ENCODE data around the gene SPATA17.

The SPATA17 gene

GRCh38 chr1:217847643-217848042 lies 216.5 kb downstream of the SPATA17 start:
- no peak overlapping the region for H3K4me2 ChIP-seq (ENCODE audit: low read depth, low read length, poor library complexity, severe bottlenecking)
- H3K79me2 ChIP-seq (ENCODE audit: insufficient read depth, low read length), result no peaks in the 10 kb centered on the region
- no peak overlapping the region for H3K27ac ChIP-seq (ENCODE audit: low read depth, low read length)
- no peak overlapping the region for H3K4me3 ChIP-seq (ENCODE audit: insufficient read depth, low read length, poor library complexity, severe bottlenecking)
- no peaks in the 10 kb centered on the region for H3K36me3 ChIP-seq (ENCODE audit: low read length)
- no peak overlapping the region for H2AFZ ChIP-seq (ENCODE audit: low read depth, low read length, severe bottlenecking)
- no peaks in the 10 kb centered on the region for H3K27me3 ChIP-seq (ENCODE audit: low read length)
- no peaks in the 10 kb centered on the region for H3K9me3 ChIP-seq (ENCODE audit: insufficient read depth, low read length)
- no peaks in the 10 kb centered on the region for H4K20me1 ChIP-seq (ENCODE audit: low read depth, low read length)
- TF ChIP-seq EZH2phosphoT487 (conservative IDR thresholded peaks at IDR 0.05; ENCODE audit: low read length), result no peak
- H3K9me2 ChIP-seq (replicated peaks; ENCODE audit: insufficient read depth, low read length), result no peaks in the 10 kb centered on the region
- no peak overlapping the region for H3K9ac ChIP-seq (ENCODE audit: low read length)
- H3F3A ChIP-seq (ENCODE audit: insufficient read depth), result no peaks in the 10 kb centered on the region

GRCh38 chr1:217856342-217857034 lies 225.3 kb downstream of the SPATA17 start:
- no peak for TF ChIP-seq CTCF (IDR thresholded peaks at IDR 0.05; ENCODE audit: insufficient read depth, low read length, poor library complexity, severe bottlenecking)
- no peak for TF ChIP-seq EZH2phosphoT487 (conservative IDR thresholded peaks at IDR 0.05; ENCODE audit: low read length)
- no peaks in the 10 kb centered on the region for H3K27me3 ChIP-seq (ENCODE audit: low read length)
- H3K9ac ChIP-seq (ENCODE audit: low read length), result no peak overlapping the region
- H3K4me3 ChIP-seq (ENCODE audit: insufficient read depth, low read length, poor library complexity, severe bottlenecking), result no peak overlapping the region
- H3K9me3 ChIP-seq (ENCODE audit: insufficient read depth, low read length), result no peaks in the 10 kb centered on the region
- no peaks in the 10 kb centered on the region for H4K20me1 ChIP-seq (ENCODE audit: low read depth, low read length)
- no peaks in the 10 kb centered on the region for H3F3A ChIP-seq (ENCODE audit: insufficient read depth)
- no peak overlapping the region for H2AFZ ChIP-seq (ENCODE audit: low read depth, low read length, severe bottlenecking)
- H3K79me2 ChIP-seq (ENCODE audit: insufficient read depth, low read length), result no peaks in the 10 kb centered on the region
- no peaks in the 10 kb centered on the region for H3K36me3 ChIP-seq (ENCODE audit: low read length)
- H3K4me2 ChIP-seq (ENCODE audit: low read depth, low read length, poor library complexity, severe bottlenecking), result no peak overlapping the region
- no peak overlapping the region for H3K27ac ChIP-seq (ENCODE audit: low read depth, low read length)
- no peaks in the 10 kb centered on the region for H3K9me2 ChIP-seq (replicated peaks; ENCODE audit: insufficient read depth, low read length)

GRCh38 chr1:217857061-217857460 lies 225.9 kb downstream of the SPATA17 start:
- no peaks in the 10 kb centered on the region for H3K9me3 ChIP-seq (ENCODE audit: insufficient read depth, low read length)
- no peaks in the 10 kb centered on the region for H3F3A ChIP-seq (ENCODE audit: insufficient read depth)
- no peaks in the 10 kb centered on the region for H3K27me3 ChIP-seq (ENCODE audit: low read length)
- no peak overlapping the region for H3K9ac ChIP-seq (ENCODE audit: low read length)
- no peak overlapping the region for H3K4me2 ChIP-seq (ENCODE audit: low read depth, low read length, poor library complexity, severe bottlenecking)
- TF ChIP-seq EZH2phosphoT487 (conservative IDR thresholded peaks at IDR 0.05; ENCODE audit: low read length) (no peak), CTCF (IDR thresholded peaks at IDR 0.05; ENCODE audit: insufficient read depth, low read length, poor library complexity, severe bottlenecking) (no peak)
- H4K20me1 ChIP-seq (ENCODE audit: low read depth, low read length), result no peaks in the 10 kb centered on the region
- H2AFZ ChIP-seq (ENCODE audit: low read depth, low read length, severe bottlenecking), result no peak overlapping the region
- H3K4me3 ChIP-seq (ENCODE audit: insufficient read depth, low read length, poor library complexity, severe bottlenecking), result no peak overlapping the region
- no peaks in the 10 kb centered on the region for H3K36me3 ChIP-seq (ENCODE audit: low read length)
- H3K27ac ChIP-seq (ENCODE audit: low read depth, low read length), result no peak overlapping the region
- H3K79me2 ChIP-seq (ENCODE audit: insufficient read depth, low read length), result no peaks in the 10 kb centered on the region
- H3K9me2 ChIP-seq (replicated peaks; ENCODE audit: insufficient read depth, low read length), result no peaks in the 10 kb centered on the region

GRCh38 chr1:217861658-217862057 lies 230.5 kb downstream of the SPATA17 start:
- TF ChIP-seq CTCF (IDR thresholded peaks at IDR 0.05; ENCODE audit: insufficient read depth, low read length, poor library complexity, severe bottlenecking), result no peak
- TF ChIP-seq EZH2phosphoT487 (conservative IDR thresholded peaks at IDR 0.05; ENCODE audit: low read length), result no peak
- Histone ChIP-seq H3K4me3 (ENCODE audit: insufficient read depth, low read length, poor library complexity, severe bottlenecking) (no peak overlapping the region), H3F3A (ENCODE audit: insufficient read depth) (no peaks in the 10 kb centered on the region), H4K20me1 (ENCODE audit: low read depth, low read length) (no peaks in the 10 kb centered on the region), H3K9ac (ENCODE audit: low read length) (no peak overlapping the region), H3K36me3 (ENCODE audit: low read length) (no peaks in the 10 kb centered on the region), H3K4me2 (ENCODE audit: low read depth, low read length, poor library complexity, severe bottlenecking) (no peak overlapping the region), H3K9me2 (replicated peaks; ENCODE audit: insufficient read depth, low read length) (no peaks in the 10 kb centered on the region), H2AFZ (ENCODE audit: low read depth, low read length, severe bottlenecking) (no peak overlapping the region), H3K79me2 (ENCODE audit: insufficient read depth, low read length) (no peaks in the 10 kb centered on the region), H3K27ac (ENCODE audit: low read depth, low read length) (no peak overlapping the region), H3K9me3 (ENCODE audit: insufficient read depth, low read length) (no peaks in the 10 kb centered on the region), H3K27me3 (ENCODE audit: low read length) (no peaks in the 10 kb centered on the region)
